Ovary (tissue), 9 donors: ENCODE data around the gene DHCR24. TPM values are rescaled to one million over a fixed set of nuclear protein-coding genes. Genes with fewer than 3 reads are reported as not detected.

Source experiments
- DNase-seq, 5 donors: peaks; one replicate each; pipeline ENCODE4 v3.0.0-alpha.2; 2019 to 2020
- H3K27ac ChIP-seq, 2 donors: fragments of 200-600 bp; one replicate each; pipeline versions ENCODE4 v1.5.1 to v1.8.0; 2019 to 2022
- H3K27me3 ChIP-seq: fragments of 200-600 bp; one replicate; pipeline ENCODE4 v1.8.0; 2022
- H3K36me3 ChIP-seq: fragments of 200-600 bp; sonication (generic); one replicate; pipeline ENCODE4 v1.5.1; 2019
- H3K4me1 ChIP-seq: one replicate; pipeline ENCODE4 v1.8.1; 2013; ENCODE audit warnings: mild to moderate bottlenecking, moderate library complexity; ENCODE audit not compliant: insufficient read depth
- H3K4me3 ChIP-seq: fragments of 200-600 bp; sonication (generic); one replicate; pipeline ENCODE4 v1.5.1; 2017
- H3K9me3 ChIP-seq, 2 donors: fragments of 200-600 bp in 1 of 2; sonication (generic) in 1 of 2; one replicate each; pipeline versions ENCODE4 v1.5.1 to v1.8.1; 2013 to 2019; ENCODE audit warnings: mild to moderate bottlenecking in 1 of 2, moderate library complexity in 1 of 2
- CTCF ChIP-seq, 3 donors: fragments of 450-650 bp in 2 of 3; fragments of 200-600 bp in 1 of 3; IDR thresholded peaks; one replicate each; pipeline versions ENCODE4 v1.5.1 to v1.8.0; 2016 to 2022; ENCODE audit warnings: antibody characterized with exemption in 3 of 3, mild to moderate bottlenecking in 1 of 3
- EP300 ChIP-seq: sonication (generic); formaldehyde crosslinking; IDR thresholded peaks from one replicate; pipeline ENCODE4 v1.6.1; 2017; ENCODE audit warnings: antibody characterized with exemption
- POLR2A ChIP-seq: fragments of 450-650 bp; IDR thresholded peaks from one replicate; pipeline ENCODE4 v1.6.1; 2017; ENCODE audit warnings: antibody characterized with exemption, mild to moderate bottlenecking, moderate library complexity
- WGBS, 3 donors: extraction: QIAGEN DNeasy Blood & Tissue Kit in 1 of 3; methylation state at CpG; one replicate each; pipeline versions ENCODE4 v1.1.5 to v1.1.7; 2013 to 2017; 5-methylcytosine and 5-hydroxymethylcytosine counted together
- intact Hi-C, 4 donors: fragments of 100-400 bp; cut with DNase I; formaldehyde crosslinking; loops; one replicate each; pipeline versions ENCODE4 v1.11.0 to v1.15.1; 2022 to 2023
- polyA plus RNA-seq, 2 donors: library from polyadenylated mRNA; stranded (reverse); fragments of 200-250 nt in 1 of 2; fragments of 350-450 nt in 1 of 2; fragmentation: Illumina TruSeq in 1 of 2; extraction: RNeasy Lipid Tissue Mini Kit (QIAGEN cat#74804) in 1 of 2; gene quantifications; one replicate each; pipeline ENCODE4 v1.2.3, GENCODE V29; 2013 to 2014
- total RNA-seq, 7 donors: library from RNA; depleted of rRNA in 2 of 7; stranded (reverse); fragments of >200 nt in 2 of 7; fragmentation: NEBNext Ultra II Directional in 3 of 7; extraction: Animal tissue kit (Norgen Biotek cat#: 25700) in 3 of 7; gene quantifications; one replicate each; pipeline versions ENCODE4 v1.1.0 to v1.2.4, GENCODE V29; 2016 to 2023
- donor health status: DM: no; HTN: no; CAD: no; lungs with moderate emphysema.
- donor health status: DM: no; HTN: no; CAD: no.
- donor health status: Bipolar disorder and iron deficiency.
- donor health status: DM: yes; HTN: yes; CAD: no.
- donor health status: DM: no; HTN: no; CAD: no.
- donor health status: DM: yes; HTN: yes; CAD: no.

DHCR24 gene
- total and polyA plus RNA-seq, 9 donors, result 10.5 to 1,394 (median 74.6) TPM

- no peak overlapping the region for H3K27ac ChIP-seq
- TF ChIP-seq EP300 (no peak), POLR2A (no peak), CTCF (IDR thresholded peaks at IDR 0.05) (no peak)
- H3K9me3 ChIP-seq, result no peaks in the 10 kb centered on the region
- no peaks in the 10 kb centered on the region for H3K27me3 ChIP-seq
- WGBS, 3 donors, result 30 to 50% (median 35%) methylated on average over 3 of the region's 3 CpGs
- no peak overlapping the region for H3K4me3 ChIP-seq
- no peaks in the 10 kb centered on the region for H3K36me3 ChIP-seq
- DNase-seq, result peak in 1 of 5 donors; percentile 10
- H3K4me1 ChIP-seq, result no peaks in the 10 kb centered on the region
- intact Hi-C loops, result loop anchor here (5.0 to 10.0 kb wide), 8 partner anchors 305 to 1322 kb away; no protein-coding TSS in a partner anchor
Measured at GRCh38 chr1:54809496-54810074, 77.4 kb downstream of the DHCR24 start.

GRCh38 chr1:54808443-54809207 lies 78.4 kb downstream of the DHCR24 start:
- no peak for DNase-seq
- 74 to 79% (median 79%) methylated on average over 12 of the region's 12 CpGs for WGBS, 3 donors
- intact Hi-C loops, result loop anchor here (5.0 to 10.0 kb wide), 6 partner anchors 314 to 1321 kb away; no protein-coding TSS in a partner anchor
- H3K9me3 ChIP-seq, result no peaks in the 10 kb centered on the region
- no peaks in the 10 kb centered on the region for H3K36me3 ChIP-seq
- H3K4me3 ChIP-seq, result no peak overlapping the region
- no peaks in the 10 kb centered on the region for H3K4me1 ChIP-seq
- no peaks in the 10 kb centered on the region for H3K27me3 ChIP-seq
- TF ChIP-seq EP300 (no peak), CTCF (IDR thresholded peaks at IDR 0.05) (no peak), POLR2A (no peak)
- H3K27ac ChIP-seq, result no peak overlapping the region

GRCh38 chr1:54807756-54808155 lies 79.2 kb downstream of the DHCR24 start:
- intact Hi-C loops, result loop anchor here (5.0 to 10.0 kb wide), 6 partner anchors 313 to 1320 kb away; no protein-coding TSS in a partner anchor
- H3K27ac ChIP-seq, result no peak overlapping the region
- H3K9me3 ChIP-seq, result no peaks in the 10 kb centered on the region
- 74 to 81% (median 76%) methylated on average over 7 of the region's 7 CpGs for WGBS, 3 donors
- H3K4me1 ChIP-seq, result no peaks in the 10 kb centered on the region
- TF ChIP-seq CTCF (IDR thresholded peaks at IDR 0.05) (no peak), EP300 (no peak), POLR2A (no peak)
- H3K27me3 ChIP-seq, result no peaks in the 10 kb centered on the region
- no peak overlapping the region for H3K4me3 ChIP-seq
- no peaks in the 10 kb centered on the region for H3K36me3 ChIP-seq
- peak in 1 of 5 donors; percentile 2 for DNase-seq

GRCh38 chr1:54806931-54807611 lies 79.9 kb downstream of the DHCR24 start:
- H3K27me3 ChIP-seq, result no peaks in the 10 kb centered on the region
- 76 to 80% (median 78%) methylated on average over 11 of the region's 11 CpGs for WGBS, 3 donors
- intact Hi-C loops, result loop anchor here (5.0 to 10.0 kb wide), 6 partner anchors 312 to 1320 kb away; no protein-coding TSS in a partner anchor
- H3K9me3 ChIP-seq, result no peaks in the 10 kb centered on the region
- H3K36me3 ChIP-seq, result no peaks in the 10 kb centered on the region
- no peak overlapping the region for H3K27ac ChIP-seq
- no peak for DNase-seq
- H3K4me1 ChIP-seq, result no peaks in the 10 kb centered on the region
- no peak for TF ChIP-seq CTCF (IDR thresholded peaks at IDR 0.05)
- no peak for TF ChIP-seq EP300
- TF ChIP-seq POLR2A, result no peak
- H3K4me3 ChIP-seq, result no peak overlapping the region
